Measurements from ENCODE around the gene AKT1S1.

Gene AKT1S1

DNA sequence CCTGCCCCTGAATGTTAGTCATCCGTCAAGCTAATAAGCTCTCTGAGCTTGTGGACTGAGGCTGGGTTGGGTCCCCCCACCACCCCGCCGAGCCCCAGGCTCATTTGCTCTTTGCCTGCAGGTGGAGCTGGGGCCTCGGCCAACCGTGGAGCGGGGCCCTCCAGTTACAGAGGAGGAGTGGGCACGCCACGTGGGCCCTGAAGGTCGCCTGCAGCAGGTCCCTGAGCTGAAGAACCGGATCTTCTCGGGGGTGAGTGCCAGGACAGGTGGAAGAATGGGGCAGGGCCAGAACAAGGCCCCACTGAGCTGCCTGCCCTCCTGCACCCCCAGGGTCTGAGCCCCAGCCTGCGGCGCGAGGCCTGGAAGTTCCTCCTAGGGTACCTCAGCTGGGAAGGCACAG is 5.5 kb upstream of the AKT1S1 start:
- no peak for DNase-seq

DNA sequence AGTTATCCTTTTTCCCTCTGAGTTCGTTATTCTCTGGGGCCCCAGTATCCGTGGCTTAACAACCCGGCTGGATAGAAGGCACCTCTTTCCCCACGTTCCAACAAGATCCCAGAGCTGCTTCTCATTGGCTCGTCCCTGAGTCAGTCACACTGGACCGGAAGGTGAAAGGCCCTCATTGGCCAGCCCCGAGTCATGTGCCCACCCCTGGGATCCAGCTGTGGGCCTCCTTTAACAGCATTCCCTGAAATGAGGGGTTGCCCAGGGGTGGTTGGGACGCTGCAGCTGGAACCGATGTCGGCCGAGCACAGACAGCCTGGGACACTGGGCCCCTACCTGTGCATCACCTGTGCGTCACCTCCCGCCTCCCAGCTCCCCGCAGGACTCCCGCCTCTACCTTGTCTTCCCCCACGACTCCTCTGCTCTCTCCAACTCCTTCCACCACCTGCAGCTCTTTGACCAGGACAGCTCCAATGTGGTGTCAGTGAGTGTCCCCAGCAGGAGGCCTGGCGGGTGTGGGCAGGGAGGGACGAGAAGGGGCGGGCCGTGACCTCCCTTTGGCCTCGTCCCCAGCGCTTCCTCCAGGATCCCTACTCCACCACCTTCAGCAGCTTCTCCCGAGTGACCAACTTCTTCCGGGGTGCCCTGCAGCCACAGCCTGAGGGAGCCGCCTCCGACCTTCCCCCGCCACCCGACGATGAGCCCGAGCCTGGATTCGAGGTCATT is 4.7 kb upstream of the AKT1S1 start:
- no peak for DNase-seq

DNA sequence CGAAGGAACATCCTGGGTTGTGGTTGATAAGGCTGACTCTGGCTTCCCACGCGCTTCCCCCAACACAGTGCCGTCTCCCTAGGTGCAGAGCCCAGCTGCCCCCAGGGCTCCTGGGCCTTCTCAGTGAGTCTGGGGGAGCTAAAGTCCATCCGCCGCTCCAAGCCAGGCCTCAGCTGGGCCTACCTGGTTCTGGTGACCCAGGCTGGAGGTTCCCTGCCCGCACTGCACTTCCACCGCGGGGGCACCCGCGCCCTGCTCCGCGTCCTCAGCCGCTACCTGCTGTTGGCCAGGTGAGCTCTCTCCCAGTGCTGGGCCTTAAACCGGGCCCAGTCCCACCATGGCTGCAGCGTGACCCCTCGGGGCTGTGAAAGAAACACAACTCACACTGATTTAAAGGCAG is 4.0 kb upstream of the AKT1S1 start:
- DNase-seq, result no peak

DNA sequence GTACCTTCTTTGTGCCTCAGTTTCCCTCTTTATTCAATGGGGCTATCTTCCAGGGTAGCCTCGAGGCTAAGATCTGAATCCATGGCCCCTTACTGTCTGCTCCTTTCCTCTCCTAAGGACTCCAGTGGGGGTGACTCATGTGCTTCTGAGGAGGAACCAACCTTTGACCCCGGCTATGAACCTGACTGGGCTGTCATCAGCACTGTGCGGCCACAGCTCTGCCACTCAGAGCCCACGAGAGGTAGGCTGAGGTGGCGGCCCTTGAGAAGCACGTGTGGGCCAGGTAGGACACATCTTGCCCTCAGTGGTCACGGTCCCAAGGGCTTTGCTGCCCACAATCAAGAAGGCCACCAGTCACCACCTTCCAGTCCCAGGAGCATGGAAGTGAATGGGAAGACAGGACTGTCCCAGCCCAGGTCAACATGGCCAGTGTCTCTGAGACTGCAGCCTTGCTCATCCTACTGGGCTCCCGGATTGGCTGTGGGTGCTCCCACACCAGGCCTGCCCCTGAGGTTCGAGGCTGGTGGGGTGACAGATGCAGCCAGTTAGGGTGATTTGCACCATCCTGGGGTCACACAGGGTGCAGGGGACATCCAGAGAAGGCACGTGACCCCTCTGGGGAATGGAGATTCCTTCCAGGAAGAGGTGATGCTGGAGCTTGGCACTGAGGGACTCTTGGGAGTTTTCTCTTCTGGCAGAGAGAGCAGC is 3.2 kb upstream of the AKT1S1 start:
- DNase-seq, result no peak

DNA sequence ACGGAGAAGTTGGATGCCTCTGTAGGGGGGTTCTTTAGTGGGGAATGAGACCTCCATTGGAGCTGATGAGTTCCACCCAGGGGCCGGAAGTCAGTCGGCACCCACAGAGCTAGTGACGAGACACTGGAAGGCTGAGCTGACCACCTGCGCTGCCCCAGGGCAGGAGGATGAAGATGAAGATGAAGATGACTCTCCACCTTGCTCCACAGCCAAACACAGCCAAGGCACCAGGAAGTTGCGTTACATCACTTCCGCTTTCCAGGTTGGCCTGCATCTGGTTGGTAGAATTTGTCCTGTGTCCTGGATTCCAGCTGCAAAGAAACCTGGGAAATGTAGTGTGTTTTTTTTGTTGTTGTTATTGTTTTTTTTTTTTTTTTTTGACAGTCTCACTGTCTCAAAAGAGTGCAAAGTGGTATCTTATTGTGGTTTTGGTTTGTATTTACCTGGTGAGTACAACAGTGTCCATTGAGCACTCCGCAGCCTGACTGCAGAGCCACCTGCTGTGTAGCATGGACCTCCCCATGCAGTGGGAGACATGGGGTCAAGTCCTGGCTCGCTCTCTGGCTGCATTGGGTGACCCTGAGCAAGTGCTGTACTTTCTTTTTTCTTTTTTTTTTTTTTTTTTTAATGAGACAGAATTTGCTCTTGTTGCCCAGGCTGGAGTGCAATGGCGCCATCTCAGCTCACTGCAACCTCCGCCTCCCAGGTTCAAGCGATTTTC is 2.2 kb upstream of the AKT1S1 start:
- DNase-seq, result no peak

DNA sequence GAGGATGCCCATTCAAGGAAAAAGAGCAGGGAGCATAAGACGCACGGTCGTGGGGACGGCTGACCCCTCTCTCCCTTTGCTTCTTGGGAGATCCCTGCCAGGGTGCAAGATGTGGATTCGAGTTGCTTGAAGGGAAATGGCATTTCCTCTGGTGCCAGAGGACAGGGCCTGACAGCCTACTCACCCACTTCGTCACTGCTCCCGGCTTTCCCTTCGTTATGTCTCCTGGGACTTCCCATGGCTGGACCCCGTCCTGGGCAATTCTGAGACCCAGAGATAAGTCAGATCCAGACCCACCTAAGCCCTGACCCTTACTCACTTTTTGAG is 1.6 kb upstream of the AKT1S1 start:
- DNase-seq, result no peak

DNA sequence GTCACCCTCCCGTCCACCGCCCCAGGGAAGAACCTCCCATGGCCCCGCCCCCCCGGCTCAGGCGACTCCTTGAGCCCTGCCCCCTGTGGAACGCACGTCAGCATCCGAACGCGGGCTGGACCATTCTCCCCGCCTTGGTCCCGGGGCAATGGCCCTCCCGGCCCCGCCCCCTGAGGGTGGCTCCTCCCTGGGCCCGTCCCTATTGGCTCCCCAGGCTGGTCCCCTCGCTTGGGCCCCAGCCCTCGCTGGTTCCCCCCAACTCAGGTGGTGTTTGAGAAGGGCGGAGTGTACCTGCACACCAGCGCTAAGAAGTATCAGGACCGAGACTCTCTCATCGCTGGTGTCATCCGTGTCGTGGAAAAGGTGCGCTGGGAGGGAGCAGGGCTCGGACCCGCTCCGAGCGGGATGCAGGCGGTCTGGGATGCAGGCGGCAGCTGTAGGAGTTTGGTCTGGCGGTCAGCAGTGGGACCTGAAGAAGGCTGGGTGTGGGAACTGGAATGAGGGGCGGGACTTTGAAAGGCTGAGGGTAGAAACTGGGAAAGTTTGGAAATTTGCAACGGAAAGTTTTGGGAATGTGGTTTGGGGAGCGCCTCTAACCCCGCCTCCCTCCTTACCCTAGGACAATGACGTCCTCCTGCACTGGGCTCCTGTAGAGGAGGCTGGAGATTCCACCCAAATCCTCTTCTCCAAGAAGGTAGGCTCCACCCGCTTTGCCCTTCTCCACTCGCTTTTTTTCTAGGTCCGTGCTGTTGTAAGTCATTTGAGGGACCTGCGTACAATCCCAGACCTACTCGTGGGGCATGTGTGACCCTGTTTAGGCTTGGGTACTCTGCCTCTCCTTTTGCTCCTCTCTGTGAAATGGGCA is 956 bp upstream of the AKT1S1 start:
- DNase-seq, result peak; percentile 93 to 95

DNA sequence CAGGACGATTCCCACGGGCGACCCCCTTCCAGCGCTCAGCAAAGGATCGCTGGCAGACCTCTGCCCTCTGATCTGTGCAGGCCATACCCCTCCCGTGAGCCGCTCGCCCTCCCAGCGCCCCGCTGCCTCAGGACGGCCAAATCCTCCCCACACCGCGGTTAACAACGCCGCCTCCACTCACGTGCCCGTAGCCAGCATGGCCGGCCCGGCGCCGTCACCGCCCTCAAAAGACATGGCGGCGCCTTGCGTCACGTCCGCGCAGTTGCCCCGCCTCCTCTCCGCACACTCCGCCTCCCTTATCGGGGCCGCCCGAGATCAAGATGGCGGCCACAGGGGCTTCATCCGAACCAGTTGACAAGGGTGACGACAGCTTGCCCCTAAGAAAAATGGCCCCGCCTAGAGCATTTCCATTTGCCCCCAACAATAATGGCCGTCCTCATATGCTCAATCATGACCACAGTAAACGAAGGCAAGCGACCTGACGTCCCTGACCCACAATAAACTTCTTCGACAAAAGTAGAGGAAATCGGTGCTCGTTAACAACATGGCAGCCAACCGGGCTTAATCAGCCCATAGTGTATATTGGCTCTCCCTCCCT is 634 bp downstream of the AKT1S1 start:
- peak; percentile 97 for DNase-seq

DNA sequence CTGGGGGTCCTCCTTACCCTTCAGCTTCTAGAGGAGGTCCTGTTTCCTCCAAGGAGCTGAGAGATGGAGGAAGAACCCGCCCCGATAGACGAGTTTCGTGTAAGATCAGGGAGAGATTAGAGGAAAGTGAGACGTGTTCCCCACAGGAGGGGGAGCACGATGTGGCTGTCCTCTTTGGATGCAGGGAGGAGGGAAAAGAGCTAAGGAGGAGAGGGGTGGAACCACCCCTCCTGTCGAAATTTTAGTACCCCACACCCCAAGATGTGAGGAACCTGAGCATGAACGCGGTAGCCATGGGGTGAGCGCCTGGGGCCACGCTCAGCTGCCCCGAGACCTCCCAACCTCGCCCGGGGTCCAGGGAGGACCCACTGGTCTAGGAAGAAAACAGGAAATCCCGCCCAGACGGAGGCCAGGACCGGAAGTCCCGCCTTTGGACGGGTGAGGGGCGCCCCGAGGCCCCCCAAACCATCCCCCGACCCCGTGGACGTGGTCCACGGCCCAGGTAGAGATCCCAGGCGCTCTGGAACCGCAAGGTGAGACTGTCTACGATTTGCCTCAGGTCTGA is 1.2 kb downstream of the AKT1S1 start:
- DNase-seq, result peak; percentile 18 to 33

DNA sequence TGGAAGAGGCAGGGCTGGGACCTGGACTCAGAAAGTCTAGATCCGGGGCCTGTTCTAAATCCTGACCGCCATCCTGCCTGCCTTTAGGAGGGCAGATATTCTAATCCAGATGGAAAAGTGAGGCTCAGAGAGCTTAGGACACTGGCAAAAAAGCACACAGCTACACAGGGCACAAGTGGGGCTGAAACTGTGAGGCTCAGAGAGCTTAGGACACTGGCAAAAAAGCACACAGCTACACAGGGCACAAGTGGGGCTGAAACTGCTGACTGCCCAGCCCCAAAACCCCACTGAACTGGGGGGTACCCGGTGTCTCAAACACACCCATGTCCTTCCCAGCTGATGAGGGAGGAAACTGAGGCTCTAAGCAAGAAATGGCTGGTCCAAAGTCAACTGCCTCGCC is 2.0 kb downstream of the AKT1S1 start:
- DNase-seq, result no peak

DNA sequence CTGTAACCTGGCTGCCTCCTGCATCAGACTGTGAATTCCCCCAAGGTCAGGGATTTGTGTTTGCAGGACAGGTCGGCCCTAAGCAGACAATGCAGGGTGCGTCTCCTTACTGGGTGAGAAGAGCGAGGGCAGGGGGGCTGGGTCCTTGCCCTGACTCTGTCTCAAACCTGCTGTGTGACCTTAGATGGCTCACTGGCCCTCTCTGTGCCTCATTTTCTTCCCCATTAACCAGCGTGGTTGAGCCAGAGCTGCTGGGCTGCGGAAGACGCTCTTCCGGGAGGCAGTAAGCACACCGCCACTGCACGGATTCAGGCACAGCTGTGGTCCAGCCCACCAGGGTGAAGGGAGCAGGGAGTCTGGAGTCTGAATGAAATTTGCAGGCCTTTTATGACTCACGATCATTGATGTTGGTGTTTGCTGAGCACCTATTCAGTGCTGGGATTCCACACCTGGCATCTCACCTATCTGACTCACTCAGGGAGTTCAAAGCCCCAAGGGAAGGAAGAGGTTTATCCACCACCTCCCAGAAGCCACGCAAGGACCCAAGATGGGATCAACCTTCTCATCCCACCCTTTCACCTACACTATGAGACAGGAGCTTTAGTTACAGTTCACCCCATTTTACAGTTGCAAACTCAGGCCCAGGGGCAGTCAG is 2.5 kb downstream of the AKT1S1 start:
- DNase-seq, result no peak

DNA sequence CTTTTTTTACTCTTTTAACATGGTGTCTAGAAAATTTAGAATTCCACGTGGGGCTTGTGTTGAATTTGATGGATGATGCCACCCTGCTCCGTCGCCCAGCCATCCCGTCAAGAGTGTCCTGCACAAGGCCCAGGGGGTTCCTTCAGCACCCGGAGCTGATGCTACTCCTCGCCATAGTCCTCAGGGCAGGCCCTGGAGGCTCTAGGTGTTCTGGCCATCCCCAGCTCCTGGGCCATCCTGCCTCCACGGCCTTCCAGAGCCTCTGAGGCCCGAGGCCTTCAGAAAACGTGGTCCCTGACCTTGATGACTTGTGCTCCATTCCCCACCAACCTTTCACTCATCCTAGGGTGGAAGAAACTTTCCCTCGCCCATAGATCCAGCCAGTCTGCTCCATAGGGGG is 3.3 kb downstream of the AKT1S1 start:
- no peak for DNase-seq

DNA sequence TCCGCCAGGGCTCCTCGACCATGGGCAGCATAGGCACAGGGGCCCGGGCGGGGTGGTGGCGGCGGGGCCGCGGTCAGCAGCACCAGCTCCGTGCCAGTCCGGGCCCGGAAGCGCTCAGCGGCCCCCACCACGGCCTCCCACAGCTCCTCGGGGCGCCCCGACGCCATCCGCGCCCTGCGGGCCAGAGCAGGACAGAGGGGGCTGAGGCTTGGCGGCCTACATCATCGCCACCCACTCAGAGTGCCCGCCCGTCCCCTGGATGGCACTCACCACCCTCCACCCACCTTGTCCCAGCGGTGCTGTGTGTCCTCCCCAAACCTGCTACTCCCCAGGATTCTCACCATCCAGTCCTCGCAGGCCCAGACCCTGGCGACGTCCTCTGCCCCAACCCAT is 4.0 kb downstream of the AKT1S1 start:
- DNase-seq, result no peak

DNA sequence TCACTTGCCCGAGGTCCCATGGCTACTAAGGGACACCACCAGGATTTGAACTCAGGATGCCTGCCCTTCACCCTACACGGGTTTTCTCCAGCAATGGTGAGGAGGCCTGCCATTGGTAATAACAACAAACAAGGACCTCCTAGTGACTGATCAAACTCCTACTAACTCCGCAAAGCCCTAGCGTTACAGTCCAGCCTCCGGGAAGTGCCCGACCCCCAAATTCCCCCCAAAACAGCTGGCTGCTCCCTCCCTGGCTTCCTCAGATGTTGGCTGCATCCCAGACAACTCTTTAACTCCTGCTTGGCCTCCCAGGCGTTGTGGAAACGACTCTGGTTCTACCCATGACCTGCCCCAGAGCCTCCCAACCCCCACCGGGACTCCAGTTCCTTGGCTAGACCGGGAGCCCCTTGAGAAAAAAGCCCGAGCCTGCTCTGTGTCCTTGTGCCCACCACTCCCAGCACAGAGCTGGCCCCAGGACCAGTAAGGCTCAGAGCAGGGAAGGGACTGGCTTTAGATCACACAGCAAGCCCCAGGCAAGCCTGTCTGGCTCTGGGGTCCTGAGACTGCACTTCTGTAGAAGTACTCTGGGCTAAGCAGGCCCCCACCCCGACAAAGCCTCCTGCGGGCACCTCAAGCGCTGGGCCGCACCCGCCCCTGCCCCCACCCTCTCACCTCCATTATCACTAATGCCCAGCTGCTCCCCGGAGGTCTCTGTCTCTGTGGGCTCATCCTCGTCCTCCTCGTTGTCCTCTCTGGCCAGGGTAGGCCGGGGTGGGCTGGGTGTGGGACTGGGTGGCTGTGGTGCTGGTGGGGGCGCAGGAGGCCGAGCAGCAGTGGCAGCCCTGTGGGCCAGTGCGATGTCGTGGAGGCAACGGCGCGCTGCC is 4.7 kb downstream of the AKT1S1 start:
- DNase-seq, result no peak

DNA sequence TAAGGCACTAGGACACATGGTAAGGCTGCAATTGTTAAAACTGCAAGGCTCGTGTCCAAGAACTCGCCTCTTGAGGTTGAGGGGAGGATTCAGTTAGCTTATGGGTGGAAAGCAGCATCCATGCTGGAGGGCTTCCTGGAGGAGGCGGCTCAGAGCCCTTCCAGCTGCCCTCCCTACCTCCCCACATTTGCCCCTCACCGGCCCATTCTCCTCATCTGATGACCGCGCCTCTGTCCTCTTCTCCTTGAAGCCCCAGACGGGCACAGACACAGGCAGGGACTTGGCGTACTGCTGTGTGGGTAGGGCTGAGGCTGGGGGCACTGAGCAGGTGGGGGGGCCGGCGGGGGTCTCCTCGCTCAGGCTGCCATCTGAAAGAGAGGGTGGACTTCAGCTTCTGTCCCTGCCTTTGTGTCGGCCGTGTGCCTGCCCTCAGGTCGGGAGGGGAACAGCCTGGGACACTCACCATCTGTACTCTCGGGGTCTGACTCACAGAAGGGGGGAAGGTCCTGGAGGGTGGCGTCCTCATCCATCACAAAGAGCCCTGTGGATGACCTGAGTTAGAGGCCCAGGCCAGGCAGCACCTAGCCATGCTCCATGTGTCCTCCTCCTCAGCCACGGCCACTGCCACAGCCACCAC is 5.7 kb downstream of the AKT1S1 start:
- DNase-seq, result no peak

DNA sequence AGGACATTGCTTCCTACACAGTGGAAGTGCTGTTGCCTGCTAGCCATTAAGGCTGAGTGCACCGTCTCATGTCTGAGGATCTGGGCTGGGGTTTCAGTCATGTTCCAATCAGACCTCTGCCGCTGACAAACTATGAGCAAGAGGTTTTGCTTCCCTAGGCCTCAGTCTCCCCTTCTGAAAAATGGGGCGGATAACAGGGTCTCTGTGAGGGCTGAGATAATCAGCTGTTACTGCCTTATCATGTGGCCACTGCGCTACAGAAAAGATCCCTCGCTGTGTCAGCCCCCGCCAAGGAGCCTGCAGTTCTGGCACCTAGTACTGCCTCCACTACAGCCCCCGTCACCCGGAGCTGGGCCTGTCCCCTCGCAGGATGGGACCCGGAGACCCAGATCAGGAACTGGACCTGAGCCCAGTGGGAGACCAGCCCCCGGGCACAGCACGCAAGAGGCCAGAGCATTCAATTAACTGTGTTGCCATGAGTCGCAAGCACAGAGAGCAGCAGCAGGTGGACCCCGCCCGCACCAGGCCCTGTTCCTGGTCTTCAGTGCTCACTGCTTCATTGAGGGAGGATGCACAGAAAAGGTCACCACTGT is 6.8 kb downstream of the AKT1S1 start:
- DNase-seq, result no peak

DNA sequence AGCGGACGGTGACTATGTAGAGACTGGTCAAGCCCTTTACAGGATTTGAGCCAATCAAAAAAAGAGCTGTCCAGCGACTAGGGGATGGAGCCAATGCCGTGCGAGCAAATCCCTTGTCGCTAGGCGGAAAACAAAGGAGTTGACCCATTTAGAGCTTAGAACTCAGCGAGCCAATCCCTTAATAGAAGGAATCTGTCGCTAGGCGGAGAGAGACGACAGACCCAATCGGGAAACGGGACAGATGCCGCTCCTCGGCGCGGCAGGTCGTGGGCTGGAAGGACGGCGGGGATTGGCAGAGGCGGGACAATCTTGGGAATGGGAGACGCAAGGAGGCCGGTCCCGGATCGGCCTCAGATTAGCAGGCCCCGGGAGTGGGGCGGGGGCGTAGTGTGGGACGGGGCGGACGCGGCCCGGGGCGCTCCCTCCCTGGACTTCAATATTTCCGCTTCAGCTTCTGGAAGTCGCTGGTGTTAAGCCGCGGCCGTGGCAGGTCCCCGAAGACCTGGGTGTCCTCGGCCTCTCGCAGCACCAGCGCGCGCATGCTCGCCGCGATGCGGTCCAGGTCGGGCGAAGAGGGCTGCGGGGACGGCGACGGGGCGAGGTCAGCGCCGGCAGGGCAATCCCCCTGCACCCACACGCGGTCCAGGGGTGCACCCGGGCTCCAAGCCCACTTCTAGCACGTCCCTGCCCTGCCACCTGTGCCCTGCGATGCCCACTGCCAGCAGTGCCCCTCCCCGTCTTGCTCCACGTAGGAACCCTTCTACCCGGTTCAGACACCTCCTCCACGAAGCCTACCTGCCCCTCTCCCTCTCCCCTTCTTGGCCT is 7.5 kb downstream of the AKT1S1 start:
- peak; percentile 99 to 100 for DNase-seq

DNA sequence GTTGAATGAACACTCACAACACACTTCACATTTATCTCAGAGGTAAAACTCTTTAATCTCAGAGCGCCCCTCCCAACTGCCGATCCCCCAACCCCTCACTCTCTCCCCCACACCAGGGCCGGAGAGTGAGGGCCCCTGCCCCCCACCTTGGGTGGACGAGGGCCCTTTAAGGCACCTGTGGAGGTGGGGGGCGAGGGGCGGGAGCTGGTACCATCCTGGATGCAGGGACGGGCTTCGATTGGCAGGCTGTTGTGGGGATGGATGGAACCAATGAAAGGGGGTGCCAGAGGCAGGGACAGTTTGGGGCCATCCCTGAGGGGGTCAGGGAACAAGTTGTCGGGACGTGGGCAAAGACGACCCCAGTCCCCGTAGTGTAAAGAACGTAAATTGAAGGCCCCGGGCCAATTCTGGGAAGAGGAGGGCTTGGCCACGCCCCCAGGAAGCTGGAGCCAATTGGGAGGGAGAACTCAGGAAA is 8.1 kb downstream of the AKT1S1 start:
- peak; percentile 84 to 86 for DNase-seq

Data from NCI-H2081 (cell line).